Spleen (tissue), 11 donors: Measurements from ENCODE around the gene LPCAT1. TPM values are rescaled to one million over a fixed set of nuclear protein-coding genes. Genes with fewer than 3 reads are reported as not detected.

Experiments
- DNase-seq: peaks from one replicate; pipeline ENCODE4 v3.0.0-alpha.2; 2020
- H3K27ac ChIP-seq, 8 donors: fragments of 200-600 bp; sonication (generic) in 7 of 8; 1 replicate in 4 of 8; 2 replicates in 4 of 8; pipeline versions ENCODE4 v1.5.0 to v1.8.0; 2016 to 2021; ENCODE audit warnings: inconsistent platforms in 4 of 8, mild to moderate bottlenecking in 4 of 8, moderate library complexity in 1 of 8
- H3K27me3 ChIP-seq, 7 donors: fragments of 200-600 bp; sonication (generic) in 6 of 7; replicated peaks in 1 of 7; 1 replicate in 4 of 7; 2 replicates in 3 of 7; pipeline versions ENCODE4 v1.5.0 to v1.8.0; 2016 to 2021; ENCODE audit warnings: inconsistent platforms in 3 of 7, mild to moderate bottlenecking in 1 of 7
- H3K36me3 ChIP-seq, 6 donors: fragments of 200-600 bp; sonication (generic) in 5 of 6; 1 replicate in 4 of 6; 2 replicates in 2 of 6; pipeline versions ENCODE4 v1.5.0 to v1.8.0; 2016 to 2021; ENCODE audit warnings: inconsistent platforms in 2 of 6
- H3K4me1 ChIP-seq, 6 donors: fragments of 200-600 bp; sonication (generic) in 5 of 6; 1 replicate in 3 of 6; 2 replicates in 3 of 6; pipeline versions ENCODE4 v1.5.0 to v1.8.0; 2016 to 2021; ENCODE audit warnings: inconsistent platforms in 3 of 6
- H3K4me3 ChIP-seq, 8 donors: fragments of 200-600 bp; sonication (generic) in 7 of 8; 1 replicate in 4 of 8; 2 replicates in 4 of 8; pipeline versions ENCODE4 v1.5.0 to v1.8.0; 2016 to 2021; ENCODE audit warnings: inconsistent platforms in 4 of 8, mild to moderate bottlenecking in 4 of 8, moderate library complexity in 2 of 8
- H3K9me3 ChIP-seq, 8 donors: fragments of 200-600 bp; sonication (generic) in 7 of 8; 1 replicate in 4 of 8; 2 replicates in 4 of 8; pipeline versions ENCODE4 v1.5.0 to v1.8.0; 2016 to 2021; ENCODE audit warnings: inconsistent platforms in 4 of 8
- POLR2A ChIP-seq, 3 donors: fragments of 450-650 bp; IDR thresholded peaks; one replicate each; pipeline ENCODE4 v1.5.1; 2017; ENCODE audit warnings: antibody characterized with exemption in 3 of 3, mild to moderate bottlenecking in 1 of 3
- POLR2AphosphoS5 ChIP-seq, 3 donors: sonication (generic); formaldehyde crosslinking; IDR thresholded peaks; one replicate each; pipeline ENCODE4 v1.5.1; 2017; ENCODE audit warnings: antibody characterized with exemption in 3 of 3
- WGBS, 5 donors: extraction: QIAGEN DNeasy Blood & Tissue Kit in 3 of 5; methylation state at CpG; one replicate each; pipeline versions ENCODE4 v1.1.5 to v1.1.7; 2013 to 2018; 5-methylcytosine and 5-hydroxymethylcytosine counted together
- intact Hi-C: fragments of 100-400 bp; cut with DNase I; formaldehyde crosslinking; loops from one replicate; pipeline ENCODE4 v1.15.0; 2023; ENCODE audit warnings: low total_unique reads
- microRNA-seq, 3 donors: library from miRNA; unstranded; fragments of <30 nt; microRNA quantifications; one replicate each; pipeline versions ENCODE4 to v1.1.0, GENCODE V29; 2019 to 2020
- polyA plus RNA-seq, 3 donors: library from polyadenylated mRNA; stranded (reverse); fragments of 200-250 nt; gene quantifications; one replicate each; pipeline ENCODE4 v1.2.1, GENCODE V29; 2013
- small RNA-seq, 4 donors: library from RNA; depleted of rRNA; stranded (forward); fragments of <200 nt; gene quantifications; one replicate each; pipeline ENCODE3, GENCODE V24; 2016
- total RNA-seq, 7 donors: library from RNA; depleted of rRNA in 3 of 7; stranded (reverse); fragments of >200 nt in 3 of 7; fragmentation: NEBNext Ultra II Directional in 4 of 7; extraction: Animal tissue kit (Norgen Biotek cat#: 25700) in 4 of 7; gene quantifications; one replicate each; pipeline versions ENCODE4 v1.1.0 to v1.2.1, GENCODE V29; 2016 to 2021
- TF ChIP-seq, protein P1 (sequence below), 11 experiments: fragments of 200-600 bp in 7 of 11; fragments of 450-650 bp in 4 of 11; sonication (generic) in 4 of 11; IDR thresholded peaks in 8 of 11; conservative IDR thresholded peaks in 3 of 11; 1 replicate in 7 of 11; 2 replicates in 4 of 11; pipeline versions ENCODE4 v1.4.0 to v1.8.0; 2016 to 2021; ENCODE audit warnings: antibody characterized with exemption in 11 of 11, inconsistent platforms in 4 of 11, mild to moderate bottlenecking in 1 of 11
- donor health status: healthy with polysubstance abuse.
- donor health status: DM: no; HTN: no; CAD: no; lungs with moderate emphysema.
- donor health status: DM: no; HTN: no; CAD: no.
- donor health status: Bipolar disorder and iron deficiency.
- donor health status: healthy.
- donor health status: DM: no; HTN: no; CAD: no.
- donor health status: DM: yes; HTN: yes; CAD: no.

Gene LPCAT1
- total and polyA plus RNA-seq, 10 donors: 52.2 to 322 (median 174) TPM

DNA sequence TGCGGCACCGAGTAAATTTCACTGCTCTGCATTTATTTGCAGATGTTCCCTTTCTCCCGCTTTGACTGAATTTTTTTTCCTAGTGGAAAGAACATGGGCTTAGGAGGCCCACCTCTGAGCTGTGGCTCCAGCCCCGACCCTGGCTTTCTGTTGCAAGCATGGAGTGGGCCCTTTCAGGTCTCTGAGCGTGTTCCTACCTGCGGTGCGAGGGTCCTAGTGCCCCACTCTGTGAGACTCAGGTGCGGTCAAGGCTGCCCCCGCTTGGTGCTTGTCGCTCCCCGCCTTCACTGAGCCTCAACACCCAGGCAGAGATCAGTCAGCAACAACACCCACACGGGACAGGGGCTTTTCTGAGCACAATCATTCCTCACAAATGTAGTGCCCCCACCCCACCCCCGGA, 110.5 kb downstream of the LPCAT1 start:
- Histone ChIP-seq H3K36me3 (no peaks in the 10 kb centered on the region), H3K27me3 (peaks cover 0 to 64% (median 14%) of the 10 kb centered on the region in 7 donors), H3K9me3 (no peaks in the 10 kb centered on the region), H3K27ac (no peak overlapping the region), H3K4me3 (no peak overlapping the region), H3K4me1 (no peaks in the 10 kb centered on the region)
- WGBS, 5 donors: 59 to 69% (median 64%) methylated on average over 13 of the region's 13 CpGs
- TF ChIP-seq POLR2A (IDR thresholded peaks at IDR 0.05) (no peak), POLR2AphosphoS5 (IDR thresholded peaks at IDR 0.05) (no peak)
- TF ChIP-seq, protein P1, sequence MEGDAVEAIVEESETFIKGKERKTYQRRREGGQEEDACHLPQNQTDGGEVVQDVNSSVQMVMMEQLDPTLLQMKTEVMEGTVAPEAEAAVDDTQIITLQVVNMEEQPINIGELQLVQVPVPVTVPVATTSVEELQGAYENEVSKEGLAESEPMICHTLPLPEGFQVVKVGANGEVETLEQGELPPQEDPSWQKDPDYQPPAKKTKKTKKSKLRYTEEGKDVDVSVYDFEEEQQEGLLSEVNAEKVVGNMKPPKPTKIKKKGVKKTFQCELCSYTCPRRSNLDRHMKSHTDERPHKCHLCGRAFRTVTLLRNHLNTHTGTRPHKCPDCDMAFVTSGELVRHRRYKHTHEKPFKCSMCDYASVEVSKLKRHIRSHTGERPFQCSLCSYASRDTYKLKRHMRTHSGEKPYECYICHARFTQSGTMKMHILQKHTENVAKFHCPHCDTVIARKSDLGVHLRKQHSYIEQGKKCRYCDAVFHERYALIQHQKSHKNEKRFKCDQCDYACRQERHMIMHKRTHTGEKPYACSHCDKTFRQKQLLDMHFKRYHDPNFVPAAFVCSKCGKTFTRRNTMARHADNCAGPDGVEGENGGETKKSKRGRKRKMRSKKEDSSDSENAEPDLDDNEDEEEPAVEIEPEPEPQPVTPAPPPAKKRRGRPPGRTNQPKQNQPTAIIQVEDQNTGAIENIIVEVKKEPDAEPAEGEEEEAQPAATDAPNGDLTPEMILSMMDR (IDR thresholded peaks at IDR 0.05 in 8 of 11, conservative IDR thresholded peaks at IDR 0.05 in 3 of 11): no peak
- no peak for DNase-seq
- intact Hi-C loops: no loop called here

DNA sequence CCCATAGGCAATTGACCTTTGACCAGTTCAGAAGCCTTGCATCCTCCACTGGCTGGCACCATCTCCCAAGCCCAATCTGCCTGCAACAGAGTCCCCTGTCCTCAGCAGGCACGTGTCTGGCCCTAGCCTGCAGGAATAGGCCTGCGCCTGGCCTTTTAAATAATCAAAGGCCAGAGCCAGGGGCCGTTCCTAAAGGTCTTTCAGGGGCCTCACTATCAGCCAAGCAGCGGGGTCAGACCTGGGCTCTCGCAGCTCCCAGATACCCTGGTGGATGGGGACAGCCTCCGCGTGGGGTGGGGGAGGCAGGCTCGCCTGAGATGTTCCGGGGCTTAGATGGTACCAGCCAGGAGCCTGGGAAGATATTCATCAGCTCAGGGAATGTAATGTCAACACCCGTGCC, 111.1 kb downstream of the LPCAT1 start:
- Histone ChIP-seq H3K36me3 (no peaks in the 10 kb centered on the region), H3K4me1 (no peaks in the 10 kb centered on the region), H3K4me3 (no peak overlapping the region), H3K9me3 (no peaks in the 10 kb centered on the region), H3K27ac (no peak overlapping the region), H3K27me3 (peaks cover 0 to 70% (median 14%) of the 10 kb centered on the region in 7 donors)
- 42 to 65% (median 58%) methylated on average over 10 of the region's 10 CpGs for WGBS, 5 donors
- intact Hi-C loops: no loop called here
- DNase-seq: peak; percentile 22
- TF ChIP-seq POLR2AphosphoS5 (IDR thresholded peaks at IDR 0.05): no peak
- no peak for TF ChIP-seq POLR2A (IDR thresholded peaks at IDR 0.05)
- TF ChIP-seq, protein P1 (IDR thresholded peaks at IDR 0.05 in 8 of 11, conservative IDR thresholded peaks at IDR 0.05 in 3 of 11): no peak

DNA sequence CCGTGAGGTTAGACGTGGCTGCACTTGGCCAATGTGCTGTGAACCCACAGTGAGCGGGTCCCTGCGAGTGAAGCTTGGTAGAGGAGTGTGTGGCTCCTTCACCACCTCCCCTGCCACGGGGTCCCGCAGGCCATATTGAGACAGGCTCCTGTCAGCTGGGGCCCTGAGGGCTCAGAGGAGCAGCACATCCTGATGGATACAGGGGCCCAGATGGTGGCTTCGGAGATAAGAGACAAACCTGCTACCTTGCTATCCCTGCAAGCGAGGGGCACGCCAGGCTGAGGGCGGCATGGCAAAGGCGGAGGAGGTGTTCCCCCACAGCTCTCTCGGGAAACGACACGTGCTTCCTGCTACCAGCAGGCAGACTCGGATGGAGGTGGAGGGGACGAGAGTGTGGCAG, 111.6 kb downstream of the LPCAT1 start:
- Histone ChIP-seq H3K4me3 (no peak overlapping the region), H3K27ac (no peak overlapping the region), H3K27me3 (peaks cover 0 to 74% (median 14%) of the 10 kb centered on the region in 7 donors), H3K36me3 (no peaks in the 10 kb centered on the region), H3K9me3 (no peaks in the 10 kb centered on the region), H3K4me1 (no peaks in the 10 kb centered on the region)
- DNase-seq: peak; percentile 67
- TF ChIP-seq POLR2AphosphoS5 (IDR thresholded peaks at IDR 0.05) (no peak), POLR2A (IDR thresholded peaks at IDR 0.05) (no peak)
- TF ChIP-seq, protein P1 (IDR thresholded peaks at IDR 0.05 in 8 of 11, conservative IDR thresholded peaks at IDR 0.05 in 3 of 11): no peak
- 40 to 52% (median 44%) methylated on average over 9 to 16 of the region's 16 CpGs for WGBS, 5 donors
- intact Hi-C loops: no loop called here

Small RNA genes within 50 kb of the gene (microRNA-seq; reads per million reads assigned to microRNA genes)
- 0 reads per million in 3 donors for gene MIR6075

Small RNA genes within 50 kb of the gene (small RNA-seq; reads per million reads assigned to genes)
- 0 reads per million in 4 donors for gene MIR6075

Other genes with a start within 250 kb of the LPCAT1 start
- gene TERT, start 228.9 kb downstream of the LPCAT1 start, total RNA-seq: 1 to 10 TPM in 2 of 7 donors, under 1 TPM in 3, not detected in 2; 0.16 to 5.3 (median 0.43) TPM
- under 1 TPM; 0.09 to 0.53 (median 0.19) TPM for gene TERT, start 228.9 kb downstream of the LPCAT1 start, polyA plus RNA-seq
- 100 to 1,000 TPM in 3 of 7 donors, 10 to 100 TPM in 4; 87.2 to 118 (median 99.9) TPM for gene CLPTM1L, start 178.9 kb downstream of the LPCAT1 start, total RNA-seq
- gene CLPTM1L, start 178.9 kb downstream of the LPCAT1 start, polyA plus RNA-seq: 10 to 100 TPM; 39.7 to 55.6 (median 45.1) TPM
- gene SLC6A3, start 78.5 kb downstream of the LPCAT1 start, total RNA-seq: under 1 TPM in 3 of 7 donors, not detected in 4; 0.09 to 0.27 (median 0.18) TPM
- under 1 TPM; 0.02 to 0.06 (median 0.03) TPM for gene SLC6A3, start 78.5 kb downstream of the LPCAT1 start, polyA plus RNA-seq